WTC11 (cell line): Measurements from ENCODE around the gene BTBD9. TPM values are rescaled to one million over a fixed set of nuclear protein-coding genes. Genes with fewer than 3 reads are reported as not detected.
A peak's percentile ranks its signal among the peaks of the same experiment; 100 is the strongest.
"Not testable (repeated sequence)": the region's sequence is repeated elsewhere in the genome, so short reads cannot be mapped to it uniquely, and the experiment has no call there.

Experiments
- ATAC-seq: fragments of 200-7000 bp; cut with Tn5 transposase; 2 replicates; pipeline ENCODE4 v1.10.0; 2021; ENCODE audit warnings: mild to moderate bottlenecking, moderate library complexity
- CTCF ChIA-PET: fragments of 300-600 bp; sonication (Branson Sonifier 250); formaldehyde crosslinking; loops from one replicate; lab custom pipeline; 2021; ENCODE audit warnings: antibody characterized with exemption; lab: Charles Lee
- POLR2A ChIA-PET: fragments of 350-600 bp; sonication (Branson Sonifier 250); formaldehyde crosslinking; loops from one replicate; lab custom pipeline; 2021; ENCODE audit warnings: antibody characterized with exemption; lab: Charles Lee
- DNase-seq: peaks from one replicate; pipeline ENCODE4 v3.0.0; 2021; ENCODE audit warnings: low spot score
- H3K27ac Mint-ChIP-seq: 2 replicates; pipeline ENCODE4 v1.8.0; 2021; ENCODE audit warnings: mixed read lengths
- H3K27me3 Mint-ChIP-seq: 2 replicates; pipeline ENCODE4 v1.8.0; 2021; ENCODE audit warnings: low read depth, mild to moderate bottlenecking, moderate library complexity, mixed read lengths
- H3K36me3 Mint-ChIP-seq: 2 replicates; pipeline ENCODE4 v1.8.0; 2021; ENCODE audit warnings: mixed read lengths
- H3K4me1 Mint-ChIP-seq: 2 replicates; pipeline ENCODE4 v1.8.0; 2022; ENCODE audit warnings: mixed read lengths
- H3K4me3 Mint-ChIP-seq: 2 replicates; pipeline ENCODE4 v1.8.0; 2021; ENCODE audit warnings: mild to moderate bottlenecking, moderate library complexity, mixed read lengths
- H3K9me3 Mint-ChIP-seq: 2 replicates; pipeline ENCODE4 v1.8.0; 2021; ENCODE audit warnings: mixed read lengths
- ATF1 ChIP-seq: sonication (generic); formaldehyde crosslinking; IDR thresholded peaks from 2 replicates; pipeline ENCODE4 v1.8.1; 2023; ENCODE audit warnings: mild to moderate bottlenecking, moderate library complexity, missing genetic modification reagents
- ATF3 ChIP-seq: sonication (generic); formaldehyde crosslinking; conservative IDR thresholded peaks from 2 replicates; pipeline ENCODE4 v1.8.1; 2022; ENCODE audit warnings: mild to moderate bottlenecking, missing genetic modification reagents
- ATF6 ChIP-seq: sonication (generic); formaldehyde crosslinking; IDR thresholded peaks from 2 replicates; pipeline ENCODE4 v1.8.1; 2023; ENCODE audit warnings: mild to moderate bottlenecking, missing genetic modification reagents
- CREB1 ChIP-seq: sonication (generic); formaldehyde crosslinking; IDR thresholded peaks from 2 replicates; pipeline ENCODE4 v1.8.0; 2023; ENCODE audit warnings: mild to moderate bottlenecking, missing genetic modification reagents
- E2F5 ChIP-seq: sonication (generic); formaldehyde crosslinking; IDR thresholded peaks from 2 replicates; pipeline ENCODE4 v1.8.1; 2022; ENCODE audit warnings: mild to moderate bottlenecking, moderate library complexity, missing genetic modification reagents
- FOXK1 ChIP-seq: sonication (generic); formaldehyde crosslinking; IDR thresholded peaks from 2 replicates; pipeline ENCODE4 v1.8.0; 2022; ENCODE audit warnings: mild to moderate bottlenecking, moderate library complexity, missing genetic modification reagents
- IRF1 ChIP-seq: sonication (generic); formaldehyde crosslinking; IDR thresholded peaks from 2 replicates; pipeline ENCODE4 v1.8.0; 2023; ENCODE audit warnings: missing genetic modification reagents
- MAX ChIP-seq: sonication (generic); formaldehyde crosslinking; IDR thresholded peaks from 2 replicates; pipeline ENCODE4 v1.8.0; 2022; ENCODE audit warnings: mild to moderate bottlenecking, missing genetic modification reagents
- TEAD1 ChIP-seq: sonication (generic); formaldehyde crosslinking; IDR thresholded peaks from 2 replicates; pipeline ENCODE4 v1.8.0; 2022; ENCODE audit warnings: mild to moderate bottlenecking, missing genetic modification reagents
- ZNF281 ChIP-seq: sonication (generic); formaldehyde crosslinking; IDR thresholded peaks from 2 replicates; pipeline ENCODE4 v1.8.0; 2023; ENCODE audit warnings: mild to moderate bottlenecking, missing genetic modification reagents
- total RNA-seq: library from RNA; stranded (reverse); gene quantifications from 3 replicates; pipeline ENCODE4 v1.2.3, GENCODE V29; 2021
- TF ChIP-seq, protein P1 (sequence below): fragments of 250-450 bp; sonication (Bioruptor Pico); IDR thresholded peaks from 2 replicates; pipeline ENCODE4 v1.8.0; 2021; ENCODE audit warnings: mild to moderate bottlenecking
- TF ChIP-seq, protein P2 (sequence below): sonication (generic); formaldehyde crosslinking; IDR thresholded peaks from 2 replicates; pipeline ENCODE4 v1.8.1; 2023; ENCODE audit warnings: mild to moderate bottlenecking, missing genetic modification reagents

BTBD9 gene
- total RNA-seq, 1 experiment from 2014 or later = 4.2 TPM

GRCh38 chr6:38349221-38349620 is 290.5 kb downstream of the BTBD9 start:
- no peak overlapping the region for H3K27ac Mint-ChIP-seq

GRCh38 chr6:38348371-38348770 is 291.4 kb downstream of the BTBD9 start:
- DNase-seq (no peak), ATAC-seq (no peak)
- CTCF ChIA-PET = interaction anchor here (0.6 kb wide), 1 partner anchor 210 kb away, joined by 3 read pairs; no protein-coding TSS in a partner anchor
- peaks cover 29% of the 10 kb centered on the region for H3K4me1 Mint-ChIP-seq
- no peaks in the 10 kb centered on the region for H3K36me3 Mint-ChIP-seq
- no peaks in the 10 kb centered on the region for H3K27me3 Mint-ChIP-seq
- H3K4me3 Mint-ChIP-seq = no peak overlapping the region
- POLR2A ChIA-PET = no interaction called here
- TF ChIP-seq, protein P1, sequence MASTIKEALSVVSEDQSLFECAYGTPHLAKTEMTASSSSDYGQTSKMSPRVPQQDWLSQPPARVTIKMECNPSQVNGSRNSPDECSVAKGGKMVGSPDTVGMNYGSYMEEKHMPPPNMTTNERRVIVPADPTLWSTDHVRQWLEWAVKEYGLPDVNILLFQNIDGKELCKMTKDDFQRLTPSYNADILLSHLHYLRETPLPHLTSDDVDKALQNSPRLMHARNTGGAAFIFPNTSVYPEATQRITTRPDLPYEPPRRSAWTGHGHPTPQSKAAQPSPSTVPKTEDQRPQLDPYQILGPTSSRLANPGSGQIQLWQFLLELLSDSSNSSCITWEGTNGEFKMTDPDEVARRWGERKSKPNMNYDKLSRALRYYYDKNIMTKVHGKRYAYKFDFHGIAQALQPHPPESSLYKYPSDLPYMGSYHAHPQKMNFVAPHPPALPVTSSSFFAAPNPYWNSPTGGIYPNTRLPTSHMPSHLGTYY (CRISPR knock-in tag) = no peak
- TF ChIP-seq IRF1 (CRISPR knock-in tag) = no peak
- H3K9me3 Mint-ChIP-seq = no peaks in the 10 kb centered on the region
- no peak overlapping the region for H3K27ac Mint-ChIP-seq

More at GRCh38 chr6:38349221-38349620, 290.5 kb downstream of the BTBD9 start:
- CTCF ChIA-PET = no interaction called here
- ATAC-seq = no peak
- no peak overlapping the region for H3K4me3 Mint-ChIP-seq
- POLR2A ChIA-PET = no interaction called here
- TF ChIP-seq ZNF281 (CRISPR knock-in tag) (no peak), ATF1 (no peak), CREB1 (CRISPR knock-in tag) (no peak)
- TF ChIP-seq, protein P2, sequence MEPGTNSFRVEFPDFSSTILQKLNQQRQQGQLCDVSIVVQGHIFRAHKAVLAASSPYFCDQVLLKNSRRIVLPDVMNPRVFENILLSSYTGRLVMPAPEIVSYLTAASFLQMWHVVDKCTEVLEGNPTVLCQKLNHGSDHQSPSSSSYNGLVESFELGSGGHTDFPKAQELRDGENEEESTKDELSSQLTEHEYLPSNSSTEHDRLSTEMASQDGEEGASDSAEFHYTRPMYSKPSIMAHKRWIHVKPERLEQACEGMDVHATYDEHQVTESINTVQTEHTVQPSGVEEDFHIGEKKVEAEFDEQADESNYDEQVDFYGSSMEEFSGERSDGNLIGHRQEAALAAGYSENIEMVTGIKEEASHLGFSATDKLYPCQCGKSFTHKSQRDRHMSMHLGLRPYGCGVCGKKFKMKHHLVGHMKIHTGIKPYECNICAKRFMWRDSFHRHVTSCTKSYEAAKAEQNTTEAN = no peak
- TF ChIP-seq, all 79 proteins: peak for 0
- Mint-ChIP-seq H3K9me3 (no peaks in the 10 kb centered on the region), H3K36me3 (no peaks in the 10 kb centered on the region), H3K27me3 (no peaks in the 10 kb centered on the region), H3K4me1 (peaks cover 29% of the 10 kb centered on the region)
- DNase-seq = no peak

DNA sequence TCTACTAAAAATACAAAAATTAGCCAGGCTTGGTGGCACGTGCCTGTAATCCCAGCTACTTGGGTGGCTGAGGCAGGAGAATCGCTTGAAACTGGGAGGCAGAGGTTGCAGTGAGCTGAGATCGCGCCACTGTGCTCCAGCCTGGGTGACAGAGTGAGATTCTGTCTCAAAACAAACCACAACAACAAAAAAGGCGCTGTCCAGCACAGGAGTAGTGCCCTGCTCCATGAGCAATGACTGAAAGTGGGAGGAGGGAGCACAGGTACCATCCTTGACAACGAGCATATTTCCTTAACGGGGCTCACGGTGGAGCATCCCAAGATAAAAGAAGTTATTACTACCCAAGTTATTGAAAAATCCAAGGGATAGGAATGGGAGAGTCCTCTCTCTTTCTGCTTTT is 291.9 kb downstream of the BTBD9 start:
- CTCF ChIA-PET, POLR2A ChIA-PET: not testable (repeated sequence)

GRCh38 chr6:38346291-38347079 is 293.2 kb downstream of the BTBD9 start:
- no peaks in the 10 kb centered on the region for H3K36me3 Mint-ChIP-seq
- ATAC-seq = peak; percentile 80
- TF ChIP-seq ZNF281 (CRISPR knock-in tag) = no peak
- TF ChIP-seq, protein P1 (CRISPR knock-in tag) = no peak
- no peak for TF ChIP-seq ATF6
- no peak for TF ChIP-seq MAX
- TF ChIP-seq TEAD1 (CRISPR knock-in tag) = no peak
- no peak for TF ChIP-seq ATF3 (CRISPR knock-in tag)
- TF ChIP-seq E2F5 (CRISPR knock-in tag) = no peak

More for the DNA sequence above, 291.9 kb downstream of the BTBD9 start:
- not testable (repeated sequence) for ATAC-seq, H3K27me3 Mint-ChIP-seq, H3K4me3 Mint-ChIP-seq, DNase-seq, H3K9me3 Mint-ChIP-seq, H3K36me3 Mint-ChIP-seq, H3K27ac Mint-ChIP-seq
- peaks cover 29% of the 10 kb centered on the region for H3K4me1 Mint-ChIP-seq
- peak; percentile 35; the same call in 1 of the 2 replicates for TF ChIP-seq FOXK1 (CRISPR knock-in tag)

More at GRCh38 chr6:38346291-38347079, 293.2 kb downstream of the BTBD9 start:
- no peak overlapping the region for H3K4me3 Mint-ChIP-seq
- peaks cover 29% of the 10 kb centered on the region for H3K4me1 Mint-ChIP-seq
- no peaks in the 10 kb centered on the region for H3K9me3 Mint-ChIP-seq
- CTCF ChIA-PET = interaction anchor here (0.5 kb wide), 1 partner anchor 1048 kb away, joined by 10 read pairs; no protein-coding TSS in a partner anchor
- POLR2A ChIA-PET = no interaction called here
- H3K27ac Mint-ChIP-seq = no peak overlapping the region
- no peak for DNase-seq
- no peaks in the 10 kb centered on the region for H3K27me3 Mint-ChIP-seq
